Activated CD8-positive, alpha-beta T cell treated with anti-CD3 and anti-CD28 coated beads, Interleukin-2, amount 10 ng/mL, durations not matched to agents 7 days and 5 days (primary cell): ENCODE data around the gene RETREG1. TPM values are rescaled to one million over a fixed set of nuclear protein-coding genes. Genes with fewer than 3 reads are reported as not detected.
"Not testable (repeated sequence)": the region's sequence is repeated elsewhere in the genome, so short reads cannot be mapped to it uniquely, and the experiment has no call there.

Experiments used
- ATAC-seq: fragments of 150-1000 bp; cut with Tn5 transposase; one replicate; pipeline ENCODE4 v1.10.0; 2021; ENCODE audit warnings: moderate library complexity
- CTCF ChIA-PET: fragments of 350-600 bp; sonication (Branson Sonifier 250); formaldehyde crosslinking; loops from one replicate; lab custom pipeline; 2021; ENCODE audit warnings: antibody characterized with exemption; lab: Charles Lee
- POLR2A ChIA-PET: fragments of 350-600 bp; sonication (Branson Sonifier 250); formaldehyde crosslinking; loops from one replicate; lab custom pipeline; 2021; ENCODE audit warnings: antibody characterized with exemption; lab: Charles Lee
- DNase-seq: peaks from one replicate; pipeline ENCODE4 v3.0.0-alpha.2; 2020
- H3K27ac Mint-ChIP-seq: one replicate; pipeline ENCODE4 v1.8.0; 2021; ENCODE audit warnings: mild to moderate bottlenecking, mixed read lengths
- H3K27me3 Mint-ChIP-seq: one replicate; pipeline ENCODE4 v1.8.0; 2021; ENCODE audit warnings: low read depth, mixed read lengths
- H3K36me3 Mint-ChIP-seq: one replicate; pipeline ENCODE4 v1.8.0; 2021; ENCODE audit warnings: low read depth, mixed read lengths
- H3K4me1 Mint-ChIP-seq: one replicate; pipeline ENCODE4 v1.8.0; 2021; ENCODE audit warnings: low read depth, mixed read lengths
- H3K4me3 Mint-ChIP-seq: one replicate; pipeline ENCODE4 v1.8.0; 2021; ENCODE audit warnings: mild to moderate bottlenecking, mixed read lengths
- H3K9me3 Mint-ChIP-seq: one replicate; pipeline ENCODE4 v1.8.0; 2022; ENCODE audit warnings: mixed read lengths; ENCODE audit not compliant: insufficient read depth
- total RNA-seq, 2 experiments: library from RNA; stranded (reverse); gene quantifications; one replicate each; pipeline ENCODE4 v1.2.3, GENCODE V29; 2021

The RETREG1 gene
- total RNA-seq, 2 experiments from 2014 or later, result 47.1 to 51.8 TPM

DNA sequence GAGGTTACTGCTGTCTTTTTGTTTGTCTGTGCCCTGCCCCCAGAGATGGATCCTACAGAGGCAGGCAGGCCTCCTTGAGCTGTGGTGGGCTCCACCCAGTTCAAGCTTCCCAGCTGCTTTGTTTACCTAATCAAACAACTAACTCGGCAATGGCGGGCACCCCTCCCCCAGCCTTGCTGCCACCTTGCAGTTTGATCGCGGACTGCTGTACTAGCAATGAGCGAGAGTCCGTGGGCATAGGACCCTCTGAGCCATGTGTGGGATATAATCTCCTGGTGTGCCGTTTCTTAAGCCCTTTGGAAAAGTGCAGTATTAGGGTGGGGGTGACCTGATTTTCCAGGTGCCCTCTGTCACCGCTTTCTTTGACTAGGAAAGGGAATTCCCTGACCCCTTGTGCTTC is 31.9 kb upstream of the RETREG1 start:
- CTCF ChIA-PET, H3K36me3 Mint-ChIP-seq: not testable (repeated sequence)

GRCh38 chr5:16644301-16644889 is 27.6 kb upstream of the RETREG1 start:
- H3K27ac Mint-ChIP-seq, result peak overlapping the region; percentile 64

More for the DNA sequence above, 31.9 kb upstream of the RETREG1 start:
- H3K27me3 Mint-ChIP-seq, H3K4me1 Mint-ChIP-seq, POLR2A ChIA-PET, DNase-seq, H3K4me3 Mint-ChIP-seq, ATAC-seq, H3K9me3 Mint-ChIP-seq, H3K27ac Mint-ChIP-seq: not testable (repeated sequence)

DNA sequence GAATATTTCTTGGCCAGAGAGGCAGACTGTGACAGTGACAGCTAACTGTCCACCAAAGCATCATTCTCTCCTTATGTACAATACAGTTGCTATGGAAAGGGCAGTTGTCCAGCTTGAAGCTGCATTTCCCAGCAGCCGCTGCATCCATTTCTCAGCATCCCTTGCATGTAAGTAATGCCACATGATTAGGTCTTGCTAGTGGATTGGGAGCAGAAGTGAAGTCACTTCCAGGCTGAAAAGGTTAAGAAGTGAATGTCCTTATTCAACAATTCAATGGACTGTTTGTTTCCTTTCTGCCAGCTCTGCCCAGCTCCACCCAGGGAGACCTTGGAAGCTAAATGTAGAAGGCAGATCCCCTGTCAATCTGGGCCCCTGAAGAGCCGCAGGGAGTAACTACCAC is 26.1 kb upstream of the RETREG1 start:
- CTCF ChIA-PET, result no interaction called here

More at GRCh38 chr5:16644301-16644889, 27.6 kb upstream of the RETREG1 start:
- Mint-ChIP-seq H3K4me1 (peaks cover 7% of the 10 kb centered on the region), H3K9me3 (peaks cover 4% of the 10 kb centered on the region), H3K4me3 (no peak overlapping the region), H3K27me3 (no peaks in the 10 kb centered on the region), H3K36me3 (no peaks in the 10 kb centered on the region)
- ATAC-seq (peak; percentile 51), DNase-seq (peak; percentile 30)
- ChIA-PET POLR2A (no interaction called here), CTCF (interaction anchor here (0.6 to 1.0 kb wide), 2 partner anchors 14 to 22 kb away, joined by 3 read pairs; no protein-coding TSS in a partner anchor)

DNA sequence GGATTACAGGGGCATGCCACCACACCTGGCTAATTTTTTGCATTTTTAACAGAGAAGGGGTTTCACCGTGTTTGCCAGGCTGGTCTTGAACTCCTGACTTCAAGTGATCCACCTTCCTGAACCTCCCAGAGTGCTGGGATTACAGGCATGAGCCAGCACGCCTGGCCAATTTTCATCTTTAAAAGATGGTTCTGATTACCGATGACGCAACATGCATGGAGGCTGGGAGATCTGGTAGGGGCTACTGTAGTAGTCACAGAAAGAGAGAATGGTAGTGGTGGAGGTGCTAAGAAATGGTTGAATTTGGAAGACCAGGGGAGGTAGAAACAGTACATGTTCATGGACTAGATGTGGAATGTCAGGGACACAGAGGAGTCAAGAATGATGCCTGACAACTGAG is 22.4 kb upstream of the RETREG1 start:
- ATAC-seq (no peak), DNase-seq (no peak)
- Mint-ChIP-seq H3K27ac (no peak overlapping the region), H3K27me3 (no peaks in the 10 kb centered on the region), H3K9me3 (no peaks in the 10 kb centered on the region), H3K36me3 (peaks cover 4% of the 10 kb centered on the region), H3K4me1 (peaks cover 2% of the 10 kb centered on the region), H3K4me3 (no peak overlapping the region)
- ChIA-PET CTCF (no interaction called here), POLR2A (no interaction called here)

More for the DNA sequence above, 26.1 kb upstream of the RETREG1 start:
- H3K36me3 Mint-ChIP-seq, result no peaks in the 10 kb centered on the region
- peaks cover 7% of the 10 kb centered on the region for H3K4me1 Mint-ChIP-seq
- peaks cover 4% of the 10 kb centered on the region for H3K9me3 Mint-ChIP-seq
- DNase-seq (no peak), ATAC-seq (no peak)
- no peak overlapping the region for H3K27ac Mint-ChIP-seq
- POLR2A ChIA-PET, result no interaction called here
- H3K27me3 Mint-ChIP-seq, result no peaks in the 10 kb centered on the region
- no peak overlapping the region for H3K4me3 Mint-ChIP-seq

GRCh38 chr5:16628376-16628775 is 11.6 kb upstream of the RETREG1 start:
- H3K9me3 Mint-ChIP-seq, result no peaks in the 10 kb centered on the region
- POLR2A ChIA-PET, result interaction anchor here (6.8 kb wide), 1 partner anchor 12 kb away, joined by 136 read pairs; the partner anchor contains the start of gene RETREG1
- peak overlapping the region; percentile 93 for H3K27ac Mint-ChIP-seq
- no peaks in the 10 kb centered on the region for H3K27me3 Mint-ChIP-seq
- ATAC-seq, result no peak
- H3K4me1 Mint-ChIP-seq, result peaks cover 55% of the 10 kb centered on the region
- H3K4me3 Mint-ChIP-seq, result no peak overlapping the region
- DNase-seq, result no peak
- CTCF ChIA-PET, result interaction anchor here (1.7 to 3.6 kb wide), 3 partner anchors 10 to 38 kb away, joined by 4 to 42 read pairs (median 19); partner anchors contain the start of gene RETREG1
- H3K36me3 Mint-ChIP-seq, result peaks cover 7% of the 10 kb centered on the region

DNA sequence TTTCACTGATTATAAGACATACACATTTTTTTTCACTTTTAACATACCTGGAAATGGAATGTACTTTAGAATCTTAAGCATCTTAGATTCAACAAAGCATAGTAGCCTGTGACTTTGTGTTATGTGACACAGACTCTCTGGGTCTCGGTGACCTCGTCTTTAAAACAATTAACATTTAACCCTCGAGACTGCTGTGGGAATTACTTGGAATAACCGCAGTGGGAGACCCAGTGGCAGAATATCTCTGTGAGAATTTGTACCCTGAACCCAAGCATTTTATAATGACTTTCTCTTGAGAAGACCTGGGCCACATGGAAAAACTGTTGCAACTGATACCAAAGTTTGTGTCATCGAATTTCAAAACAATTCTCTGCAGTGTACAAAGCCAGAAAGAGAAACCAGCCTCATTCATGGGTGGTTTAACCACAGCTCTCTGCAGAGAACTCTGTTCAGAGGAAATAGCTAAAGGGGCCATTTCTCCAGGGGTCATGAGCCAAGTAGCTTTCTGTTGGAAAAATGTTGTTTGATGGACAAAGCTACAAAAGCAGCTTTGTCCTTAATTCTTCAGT is 10.0 kb upstream of the RETREG1 start:
- ATAC-seq (peak; percentile 84), DNase-seq (peak; percentile 72)
- ChIA-PET POLR2A (interaction anchor here (0.9 to 6.8 kb wide), 2 partner anchors 10 to 35 kb away, joined by 4 to 136 read pairs; partner anchors contain the start of gene RETREG1), CTCF (interaction anchor here (1.2 to 3.2 kb wide), 8 partner anchors 10 to 171 kb away, joined by 3 to 42 read pairs (median 4); partner anchors contain the start of gene RETREG1)
- peak overlapping the region; percentile 58 for H3K4me3 Mint-ChIP-seq
- H3K27ac Mint-ChIP-seq, result peak overlapping the region; percentile 96
- H3K36me3 Mint-ChIP-seq, result peaks cover 4% of the 10 kb centered on the region
- H3K4me1 Mint-ChIP-seq, result peaks cover 55% of the 10 kb centered on the region
- no peaks in the 10 kb centered on the region for H3K9me3 Mint-ChIP-seq
- no peaks in the 10 kb centered on the region for H3K27me3 Mint-ChIP-seq

- Mint-ChIP-seq H3K27ac (no peak overlapping the region), H3K4me3 (no peak overlapping the region), H3K4me1 (peaks cover 53% of the 10 kb centered on the region), H3K36me3 (peaks cover 4% of the 10 kb centered on the region), H3K9me3 (no peaks in the 10 kb centered on the region), H3K27me3 (no peaks in the 10 kb centered on the region)
- ATAC-seq (no peak), DNase-seq (no peak)
- POLR2A ChIA-PET, result interaction anchor here (6.8 kb wide), 1 partner anchor 8 kb away, joined by 136 read pairs; the partner anchor contains the start of gene RETREG1
- CTCF ChIA-PET, result interaction anchor here (1.5 to 3.2 kb wide), 3 partner anchors 8 to 42 kb away, joined by 3 to 42 read pairs (median 18); partner anchors contain the start of gene RETREG1
Observed at GRCh38 chr5:16625096-16625495, 8.3 kb upstream of the RETREG1 start.

DNA sequence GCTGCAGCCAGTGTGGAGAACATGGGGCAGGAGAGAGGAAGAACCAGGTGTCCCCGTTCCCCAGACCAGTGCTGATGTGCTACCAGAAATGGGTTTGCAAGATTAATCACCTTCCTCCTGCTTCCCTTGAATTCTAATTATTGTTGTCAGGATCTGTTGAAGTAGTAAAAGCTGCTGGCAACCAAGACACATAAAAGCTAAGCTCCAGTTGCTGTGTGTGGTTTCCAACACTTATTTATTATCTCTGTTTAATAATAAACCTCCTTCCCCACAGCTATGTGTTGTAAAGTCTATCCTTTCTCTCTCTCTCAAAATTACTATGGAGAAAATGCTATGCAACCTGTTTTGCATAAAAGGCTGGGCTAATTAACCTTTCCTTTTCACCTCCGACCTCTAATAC is 2.3 kb upstream of the RETREG1 start:
- ATAC-seq (no peak), DNase-seq (no peak)
- peaks cover 16% of the 10 kb centered on the region for H3K36me3 Mint-ChIP-seq
- H3K9me3 Mint-ChIP-seq, result no peaks in the 10 kb centered on the region
- no peaks in the 10 kb centered on the region for H3K27me3 Mint-ChIP-seq
- peaks cover 18% of the 10 kb centered on the region for H3K4me1 Mint-ChIP-seq
- H3K27ac Mint-ChIP-seq, result no peak overlapping the region
- CTCF ChIA-PET, result interaction anchor here (3.8 to 4.5 kb wide), 2 partner anchors 8 to 11 kb away, joined by 19 to 42 read pairs; no protein-coding TSS in a partner anchor
- POLR2A ChIA-PET, result interaction anchor here (5.3 kb wide), 1 partner anchor 9 kb away, joined by 136 read pairs; no protein-coding TSS in a partner anchor
- H3K4me3 Mint-ChIP-seq, result no peak overlapping the region

GRCh38 chr5:16618138-16618897 is 1.5 kb upstream of the RETREG1 start:
- ATAC-seq (no peak), DNase-seq (no peak)
- ChIA-PET POLR2A (interaction anchor here (0.9 to 5.3 kb wide), 4 partner anchors 10 to 51 kb away, joined by 3 to 136 read pairs (median 4); no protein-coding TSS in a partner anchor), CTCF (interaction anchor here (1.5 to 4.5 kb wide), 3 partner anchors 8 to 48 kb away, joined by 3 to 42 read pairs (median 19); no protein-coding TSS in a partner anchor)
- peaks cover 21% of the 10 kb centered on the region for H3K36me3 Mint-ChIP-seq
- no peak overlapping the region for H3K4me3 Mint-ChIP-seq
- no peaks in the 10 kb centered on the region for H3K27me3 Mint-ChIP-seq
- H3K9me3 Mint-ChIP-seq, result no peaks in the 10 kb centered on the region
- peaks cover 25% of the 10 kb centered on the region for H3K4me1 Mint-ChIP-seq
- no peak overlapping the region for H3K27ac Mint-ChIP-seq

DNA sequence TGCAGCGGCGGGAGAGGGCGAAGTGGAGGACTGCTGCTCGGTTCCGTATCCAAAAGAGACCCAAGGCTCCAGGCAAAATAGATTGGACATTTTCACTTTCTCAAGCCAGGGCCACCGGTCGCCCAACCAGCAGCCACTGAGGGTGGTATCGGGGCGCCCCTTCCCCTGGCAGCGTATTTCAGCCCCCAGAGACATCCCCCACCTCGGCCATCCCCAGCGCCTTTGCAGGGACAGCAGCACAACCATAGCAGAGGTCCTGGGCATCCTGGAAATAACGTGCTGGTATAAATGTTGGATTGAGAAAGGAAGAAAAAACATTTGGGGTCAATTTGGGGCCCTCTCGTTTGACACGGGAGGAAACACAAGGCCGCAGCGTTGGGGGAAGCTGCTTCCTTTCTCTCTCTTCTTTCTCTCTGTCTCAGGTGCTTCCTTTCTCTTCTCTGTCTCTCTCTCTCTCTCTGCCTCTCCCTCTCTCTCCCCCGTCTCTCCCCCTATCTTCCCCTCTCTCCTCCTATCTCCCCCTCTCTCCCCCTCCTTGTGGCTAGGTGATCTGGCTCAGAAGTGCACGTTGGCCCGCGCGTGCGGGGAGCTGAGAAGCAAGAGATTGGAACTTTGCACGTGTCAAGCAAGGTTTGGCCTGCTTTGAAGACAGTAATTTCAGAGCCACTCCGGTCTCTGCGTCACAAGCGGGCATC is 624 bp upstream of the RETREG1 start:
- peak; percentile 27 for ATAC-seq

More for the DNA sequence above, 624 bp upstream of the RETREG1 start:
- Mint-ChIP-seq H3K27ac (no peak overlapping the region), H3K4me1 (peaks cover 34% of the 10 kb centered on the region), H3K9me3 (no peaks in the 10 kb centered on the region), H3K36me3 (peaks cover 28% of the 10 kb centered on the region), H3K27me3 (no peaks in the 10 kb centered on the region), H3K4me3 (no peak overlapping the region)
- CTCF ChIA-PET, result interaction anchor here (1.5 to 4.5 kb wide), 3 partner anchors 9 to 49 kb away, joined by 3 to 42 read pairs (median 19); no protein-coding TSS in a partner anchor
- peak; percentile 75 for DNase-seq
- POLR2A ChIA-PET, result interaction anchor here (0.9 to 5.3 kb wide), 7 partner anchors 11 to 52 kb away, joined by 3 to 136 read pairs (median 4); no protein-coding TSS in a partner anchor
